ENCODE data around the gene BMPER. TPM values are rescaled to one million over a fixed set of nuclear protein-coding genes. Genes with fewer than 3 reads are reported as not detected.

Gene BMPER
- polyA plus RNA-seq, 1 of the 3 experiments (the other 2 are of a cell fraction), result 20.0 TPM

- H3K27ac ChIP-seq (ENCODE audit: low read depth in 2 of 2, low read length in 1 of 2), result no peak overlapping the region
- H3K4me2 ChIP-seq, result no peak overlapping the region
- no peak overlapping the region for H3K9ac ChIP-seq
- WGBS (ENCODE audit: low lambda C conversion rate), result 87% methylated on average over 4 of the region's 4 CpGs
- peaks cover 2 to 5% of the 10 kb centered on the region in 2 experiments; a peak in 1 of 4 replicates for H3K4me1 ChIP-seq (ENCODE audit: control insufficient read depth in 1 of 2, insufficient read depth in 2 of 2, low read depth in 1 of 2, low read length in 1 of 2)
- H3K79me2 ChIP-seq (ENCODE audit: insufficient read depth), result no peaks in the 10 kb centered on the region
- H3K9me2 ChIP-seq, result no peaks in the 10 kb centered on the region
- H3K9me3 ChIP-seq, result no peaks in the 10 kb centered on the region
- no peaks in the 10 kb centered on the region for H3K36me3 ChIP-seq (replicated peaks in 1 of 2; ENCODE audit: control insufficient read depth in 1 of 2, insufficient read depth in 2 of 2, low read length in 1 of 2)
- no peak overlapping the region for H2AFZ ChIP-seq (ENCODE audit: low read depth)
- no peak for TF ChIP-seq FOSL2 (IDR thresholded peaks at IDR 0.05; ENCODE audit: borderline replicate concordance, low read depth)
- no peak overlapping the region for H3K4me3 ChIP-seq (ENCODE audit: low read depth in 2 of 2, low read length in 1 of 2)
- H3K27me3 ChIP-seq (ENCODE audit: insufficient read depth), result no peaks in the 10 kb centered on the region
- CTCF ChIA-PET, result interaction anchor here (1.1 to 5.5 kb wide), 7 partner anchors 15 to 708 kb away, joined by 3 to 71 read pairs (median 18); no protein-coding TSS in a partner anchor
- no peaks in the 10 kb centered on the region for H3F3A ChIP-seq (replicated peaks; ENCODE audit: insufficient read depth)
- POLR2A ChIA-PET, result no interaction called here
- H4K20me1 ChIP-seq (ENCODE audit: insufficient read depth), result no peaks in the 10 kb centered on the region
- DNase-seq, result no peak
These were observed 12.0 kb upstream of the BMPER start for GRCh38 chr7:33893377-33893776.

- H3K4me1 ChIP-seq (ENCODE audit: control insufficient read depth in 1 of 2, insufficient read depth in 2 of 2, low read depth in 1 of 2, low read length in 1 of 2), result peaks cover 2 to 10% of the 10 kb centered on the region in 2 experiments; a peak in 2 of 4 replicates
- no peak overlapping the region for H3K9ac ChIP-seq
- H3K36me3 ChIP-seq (replicated peaks in 1 of 2; ENCODE audit: control insufficient read depth in 1 of 2, insufficient read depth in 2 of 2, low read length in 1 of 2), result no peaks in the 10 kb centered on the region
- 0 out of 2 replicates have a peak overlapping the region, but pooled peaks have one; percentile 7 for H3K4me2 ChIP-seq
- no peaks in the 10 kb centered on the region for H3K9me3 ChIP-seq
- CTCF ChIA-PET, result interaction anchor here (0.6 to 5.5 kb wide), 88 partner anchors 9 to 1169 kb away, joined by 3 to 71 read pairs (median 4); no protein-coding TSS in a partner anchor
- H3K79me2 ChIP-seq (ENCODE audit: insufficient read depth), result no peaks in the 10 kb centered on the region
- H2AFZ ChIP-seq (ENCODE audit: low read depth), result no peak overlapping the region
- no peaks in the 10 kb centered on the region for H3F3A ChIP-seq (replicated peaks; ENCODE audit: insufficient read depth)
- POLR2A ChIA-PET, result no interaction called here
- H3K27me3 ChIP-seq (ENCODE audit: insufficient read depth), result no peaks in the 10 kb centered on the region
- no peaks in the 10 kb centered on the region for H3K9me2 ChIP-seq
- WGBS (ENCODE audit: low lambda C conversion rate), result 19% methylated on average over 17 of the region's 17 CpGs
- no peaks in the 10 kb centered on the region for H4K20me1 ChIP-seq (ENCODE audit: insufficient read depth)
- H3K27ac ChIP-seq (ENCODE audit: low read depth in 2 of 2, low read length in 1 of 2), result no peak overlapping the region
- H3K4me3 ChIP-seq (ENCODE audit: low read depth in 2 of 2, low read length in 1 of 2), result peak overlapping the region in 1 of 2 experiments; percentile 4; a peak in 1 of 4 replicates
- DNase-seq, result peak; percentile 84
- TF ChIP-seq RXRA (IDR thresholded peaks at IDR 0.05; ENCODE audit: borderline replicate concordance, low read depth) (no peak), RAD21 (IDR thresholded peaks at IDR 0.05; ENCODE audit: low read length) (peak; percentile 86), MXI1 (IDR thresholded peaks at IDR 0.05; ENCODE audit: low read depth, low read length) (peak; percentile 54), EP300 (IDR thresholded peaks at IDR 0.05; ENCODE audit: borderline replicate concordance in 1 of 2, low read depth in 1 of 2, low read length in 1 of 2) (no peak), FOSL2 (IDR thresholded peaks at IDR 0.05; ENCODE audit: borderline replicate concordance, low read depth) (no peak), ELF1 (IDR thresholded peaks at IDR 0.05) (no peak), PBX3 (IDR thresholded peaks at IDR 0.05) (no peak), POLR2AphosphoS5 (IDR thresholded peaks at IDR 0.05; ENCODE audit: low read depth, low read length) (no peak), GATA2 (CRISPR knock-in tag; IDR thresholded peaks at IDR 0.05) (no peak), CTCF (IDR thresholded peaks at IDR 0.05) (peak; percentile 99), RFX5 (IDR thresholded peaks at IDR 0.05; ENCODE audit: low read length) (no peak), USF1 (IDR thresholded peaks at IDR 0.05; ENCODE audit: borderline replicate concordance, low read depth) (no peak), ZBTB33 (IDR thresholded peaks at IDR 0.05; ENCODE audit: borderline replicate concordance, low read depth) (no peak), FOXJ3 (CRISPR knock-in tag; IDR thresholded peaks at IDR 0.05) (no peak), MAX (IDR thresholded peaks at IDR 0.05; ENCODE audit: low read depth) (peak; percentile 95), FOXM1 (IDR thresholded peaks at IDR 0.05; ENCODE audit: low read depth) (no peak), TCF12 (IDR thresholded peaks at IDR 0.05) (no peak), IRF3 (IDR thresholded peaks at IDR 0.05; ENCODE audit: low read depth, low read length) (no peak), NFIC (IDR thresholded peaks at IDR 0.05; ENCODE audit: borderline replicate concordance) (no peak), CHD2 (IDR thresholded peaks at IDR 0.05; ENCODE audit: low read length, partially characterized antibody) (peak; percentile 69)
These were observed 10.1 kb upstream of the BMPER start for GRCh38 chr7:33895025-33895804.
